ENCODE results near the gene COL12A1.

Gene COL12A1

DNA sequence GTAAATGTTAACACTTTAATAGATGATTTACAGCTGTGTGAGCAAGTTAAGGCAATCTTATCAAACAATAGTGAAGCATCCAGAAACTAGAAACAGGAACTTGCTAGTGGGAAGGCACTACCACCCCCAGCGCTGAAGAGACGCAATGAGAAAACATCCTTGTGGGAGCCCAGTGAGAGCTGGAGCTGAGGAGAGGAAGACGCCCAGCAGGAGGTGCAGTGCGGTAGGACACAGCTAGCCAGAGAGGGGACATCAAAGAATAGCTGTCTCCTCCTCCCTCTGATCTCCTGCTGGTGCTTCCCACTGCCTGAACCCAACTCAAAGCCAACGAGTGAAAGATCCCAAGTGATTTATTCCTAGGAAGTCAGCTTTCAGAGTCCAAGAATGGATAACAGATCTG is 140.3 kb downstream of the COL12A1 start:
- in situ Hi-C loops (cut with MboI; ENCODE audit: low sequenced_read_pairs), result no loop called here

DNA sequence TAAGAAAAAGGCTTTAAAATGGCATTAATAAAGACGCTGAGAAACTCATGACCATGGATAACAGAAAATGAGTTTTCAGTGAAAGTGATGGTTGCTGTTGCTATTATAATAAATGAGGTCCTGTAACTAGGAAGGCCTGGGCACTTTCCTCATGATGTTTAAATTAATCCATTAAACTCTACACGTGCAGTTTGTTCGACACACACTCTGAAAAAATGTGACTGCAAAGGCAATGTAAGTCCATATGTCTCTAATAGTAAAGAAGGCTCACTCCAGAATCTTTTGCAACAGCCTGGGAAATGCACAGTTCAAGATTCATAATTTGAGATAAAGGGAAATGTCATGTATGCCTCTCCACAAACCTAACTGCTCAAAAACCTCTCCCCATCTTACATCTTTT is 153.4 kb downstream of the COL12A1 start:
- in situ Hi-C loops (cut with MboI; ENCODE audit: low sequenced_read_pairs), result no loop called here

DNA sequence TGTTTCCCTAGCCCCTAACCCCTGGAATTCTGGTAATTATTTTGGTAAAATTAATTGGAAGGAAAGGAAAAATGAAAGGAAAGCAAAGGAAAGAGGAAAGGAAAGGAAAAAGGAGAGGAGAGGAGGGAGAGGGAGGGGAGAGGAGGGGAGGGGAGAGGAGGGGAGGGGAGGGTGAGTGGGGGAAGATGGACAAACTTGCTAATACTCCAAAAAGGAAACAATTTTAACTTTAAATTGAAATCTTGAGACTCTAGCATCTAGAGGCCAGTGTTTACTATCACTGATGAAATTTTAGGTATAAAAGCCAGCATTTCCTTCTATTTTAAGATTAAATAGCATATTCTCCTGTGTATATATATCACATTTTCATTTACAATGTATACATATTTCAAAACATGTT is 156.5 kb downstream of the COL12A1 start:
- in situ Hi-C loops (cut with MboI; ENCODE audit: low sequenced_read_pairs), result no loop called here

DNA sequence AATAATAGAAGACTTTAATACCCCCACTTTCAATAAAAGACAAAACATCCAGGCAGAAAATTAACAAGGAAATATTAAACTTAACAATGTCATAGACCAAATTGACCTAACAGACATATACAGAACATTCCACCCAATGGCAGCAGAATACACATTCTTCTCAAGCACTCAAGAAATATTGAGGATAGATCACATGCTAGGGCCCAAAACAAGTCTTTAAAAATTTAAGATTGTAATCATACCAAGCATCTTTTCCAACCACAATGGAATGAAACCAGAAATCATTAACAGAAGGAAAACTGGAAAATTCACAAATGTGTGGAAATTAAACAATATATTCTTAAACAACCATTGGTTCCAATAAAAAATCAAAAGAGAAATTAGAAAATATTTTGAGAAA is 161.0 kb downstream of the COL12A1 start:
- in situ Hi-C loops (cut with MboI; ENCODE audit: low sequenced_read_pairs), result no loop called here

DNA sequence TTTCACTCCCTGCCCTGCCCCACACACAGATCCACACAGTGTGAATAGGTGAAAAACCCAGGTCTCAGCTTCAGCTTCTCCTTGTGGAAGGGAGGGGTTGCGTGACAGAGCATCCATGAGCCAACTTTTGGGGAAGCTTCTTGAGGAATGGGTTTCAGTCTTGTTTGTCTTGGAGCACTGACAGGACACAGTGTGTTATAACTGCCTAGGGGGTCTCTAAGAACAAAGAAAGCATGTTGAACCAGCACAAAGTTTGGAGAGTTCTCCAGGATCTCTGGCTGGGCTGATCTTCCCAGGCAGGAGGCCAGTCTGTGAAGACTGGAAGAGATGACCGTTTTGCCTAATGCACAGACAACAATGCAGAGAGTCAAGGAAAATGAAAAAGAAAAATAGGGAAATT is 164.5 kb downstream of the COL12A1 start:
- in situ Hi-C loops (cut with MboI; ENCODE audit: low sequenced_read_pairs), result no loop called here
